HFF-Myc (cell line): ENCODE results near the gene ZNF853.

ENCODE experiments used
- DNase-seq: peaks from one replicate; pipeline ENCODE4 v3.0.0-alpha.2; 2011; ENCODE audit warnings: low read depth; ENCODE audit errors: extremely low read depth
- H3K4me3 ChIP-seq: replicated peaks from 2 replicates; pipeline ENCODE4 v1.5.1; 2011; ENCODE audit warnings: low read depth, mild to moderate bottlenecking, control low read depth, low read length
- TF ChIP-seq, protein P1 (sequence below): IDR thresholded peaks from 2 replicates; pipeline ENCODE4 v1.5.1; 2012; ENCODE audit warnings: mild to moderate bottlenecking, low read depth, low read length, control low read depth; ENCODE audit errors: missing control alignments

The ZNF853 gene

DNA sequence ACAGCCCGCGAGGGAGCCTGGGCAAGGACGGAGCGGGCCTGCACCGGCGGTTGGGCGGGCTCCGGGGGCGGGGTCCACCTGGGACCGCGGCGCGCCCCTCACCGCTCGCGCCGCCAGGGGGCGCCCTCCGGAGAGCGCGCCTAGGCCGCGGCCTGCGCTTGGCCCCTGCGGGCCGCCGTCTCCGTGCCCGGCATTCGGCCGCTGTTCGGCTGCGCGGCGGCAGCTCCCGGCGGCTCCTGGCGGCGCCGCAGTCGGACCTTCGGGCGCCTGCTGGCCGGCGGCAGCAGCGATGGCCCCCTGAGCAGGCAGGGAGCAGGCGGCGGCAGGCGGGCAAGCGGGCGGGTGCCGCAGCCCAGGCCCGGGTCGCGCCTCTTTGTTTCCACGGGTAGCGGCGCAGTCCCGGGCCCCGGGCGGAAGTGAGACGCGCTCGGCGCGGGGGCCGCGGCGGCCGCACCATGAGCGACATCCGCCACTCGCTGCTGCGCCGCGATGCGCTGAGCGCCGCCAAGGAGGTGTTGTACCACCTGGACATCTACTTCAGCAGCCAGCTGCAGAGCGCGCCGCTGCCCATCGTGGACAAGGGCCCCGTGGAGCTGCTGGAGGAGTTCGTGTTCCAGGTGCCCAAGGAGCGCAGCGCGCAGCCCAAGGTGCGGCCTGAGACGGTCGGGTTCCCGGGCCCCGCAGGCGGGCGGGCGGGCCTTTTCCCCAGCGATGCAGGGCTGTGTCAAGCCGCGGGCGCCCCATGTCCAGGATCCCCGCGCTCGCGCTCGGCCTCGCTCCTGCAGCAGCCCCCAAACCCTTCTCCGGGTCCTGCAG lies 25.4 kb upstream of the ZNF853 start, which contains the start of gene INTS15:
Gene INTS15, plus strand, starts transcription at position 193 of the 816 bp plus-strand sequence. Its CDS starts 263 bp downstream, at position 456.
- DNase-seq = no peak
- peak within 1 kb of the TSS; percentile 84 for H3K4me3 ChIP-seq
- TF ChIP-seq, protein P1, sequence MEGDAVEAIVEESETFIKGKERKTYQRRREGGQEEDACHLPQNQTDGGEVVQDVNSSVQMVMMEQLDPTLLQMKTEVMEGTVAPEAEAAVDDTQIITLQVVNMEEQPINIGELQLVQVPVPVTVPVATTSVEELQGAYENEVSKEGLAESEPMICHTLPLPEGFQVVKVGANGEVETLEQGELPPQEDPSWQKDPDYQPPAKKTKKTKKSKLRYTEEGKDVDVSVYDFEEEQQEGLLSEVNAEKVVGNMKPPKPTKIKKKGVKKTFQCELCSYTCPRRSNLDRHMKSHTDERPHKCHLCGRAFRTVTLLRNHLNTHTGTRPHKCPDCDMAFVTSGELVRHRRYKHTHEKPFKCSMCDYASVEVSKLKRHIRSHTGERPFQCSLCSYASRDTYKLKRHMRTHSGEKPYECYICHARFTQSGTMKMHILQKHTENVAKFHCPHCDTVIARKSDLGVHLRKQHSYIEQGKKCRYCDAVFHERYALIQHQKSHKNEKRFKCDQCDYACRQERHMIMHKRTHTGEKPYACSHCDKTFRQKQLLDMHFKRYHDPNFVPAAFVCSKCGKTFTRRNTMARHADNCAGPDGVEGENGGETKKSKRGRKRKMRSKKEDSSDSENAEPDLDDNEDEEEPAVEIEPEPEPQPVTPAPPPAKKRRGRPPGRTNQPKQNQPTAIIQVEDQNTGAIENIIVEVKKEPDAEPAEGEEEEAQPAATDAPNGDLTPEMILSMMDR = peak; percentile 12

DNA sequence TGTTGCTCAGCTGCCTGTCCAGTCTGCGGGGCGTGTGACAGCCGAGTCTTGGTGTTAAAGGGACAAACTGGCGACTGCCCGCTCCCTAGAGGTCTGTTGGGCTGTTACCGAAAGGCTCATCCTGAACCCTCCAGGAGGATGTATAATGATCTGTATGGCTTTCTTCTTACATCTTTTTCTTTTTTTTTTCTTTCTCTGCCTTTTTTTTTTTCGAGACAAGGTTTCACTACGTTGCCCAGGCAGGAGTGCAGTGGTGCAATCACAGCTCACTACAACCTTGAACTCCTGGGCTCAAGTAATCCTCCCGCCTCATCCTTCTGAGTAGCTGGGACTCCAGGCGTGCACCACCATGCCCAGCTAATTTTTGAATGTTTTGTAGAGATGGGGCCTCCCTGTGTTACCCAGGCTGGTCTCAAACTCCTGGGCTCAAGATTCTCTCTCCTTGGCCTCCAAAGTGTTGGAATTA lies 24.7 kb upstream of the ZNF853 start:
- TF ChIP-seq, protein P1 = no peak
- DNase-seq = no peak
- H3K4me3 ChIP-seq = peak overlapping the region; percentile 84

DNA sequence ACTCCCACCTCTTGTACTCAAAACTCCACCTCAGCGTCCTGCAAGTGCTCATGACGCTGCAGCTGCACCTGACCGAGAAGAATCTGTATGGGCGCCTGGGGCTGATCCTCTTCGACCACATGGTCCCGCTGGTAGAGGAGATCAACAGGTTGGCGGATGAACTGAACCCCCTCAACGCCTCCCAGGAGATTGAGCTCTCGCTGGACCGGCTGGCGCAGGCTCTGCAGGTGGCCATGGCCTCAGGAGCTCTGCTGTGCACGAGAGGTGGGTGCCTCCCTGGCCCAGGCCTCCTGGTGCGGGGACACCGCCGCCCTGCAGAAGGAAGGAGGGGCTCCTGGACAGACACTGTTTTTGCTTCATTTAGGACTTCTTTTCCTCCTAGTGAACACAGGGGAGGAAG lies 15.3 kb upstream of the ZNF853 start:
- TF ChIP-seq, protein P1 = no peak
- no peak for DNase-seq
- no peak overlapping the region for H3K4me3 ChIP-seq

DNA sequence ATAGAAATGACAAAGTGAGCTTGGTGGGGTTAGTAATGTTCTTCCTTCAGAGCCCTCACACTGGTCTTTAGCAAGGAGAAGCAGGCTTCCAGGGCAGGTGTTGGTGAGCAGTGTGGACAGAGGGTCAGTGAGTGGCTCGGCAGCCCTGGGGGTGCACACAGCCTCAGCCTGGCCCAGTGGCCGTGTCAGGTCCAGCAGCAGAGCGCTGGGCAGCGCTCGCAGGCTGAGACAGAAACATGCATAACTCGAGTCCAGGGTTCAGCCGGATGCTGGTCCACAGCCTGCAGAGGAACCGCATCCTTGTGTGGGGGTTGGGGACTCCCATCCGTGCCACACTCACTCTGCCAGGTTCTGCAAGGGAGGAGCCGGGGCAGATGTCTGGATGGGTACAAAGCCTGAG lies 11.0 kb upstream of the ZNF853 start:
- no peak for DNase-seq
- no peak overlapping the region for H3K4me3 ChIP-seq
- TF ChIP-seq, protein P1 = no peak

DNA sequence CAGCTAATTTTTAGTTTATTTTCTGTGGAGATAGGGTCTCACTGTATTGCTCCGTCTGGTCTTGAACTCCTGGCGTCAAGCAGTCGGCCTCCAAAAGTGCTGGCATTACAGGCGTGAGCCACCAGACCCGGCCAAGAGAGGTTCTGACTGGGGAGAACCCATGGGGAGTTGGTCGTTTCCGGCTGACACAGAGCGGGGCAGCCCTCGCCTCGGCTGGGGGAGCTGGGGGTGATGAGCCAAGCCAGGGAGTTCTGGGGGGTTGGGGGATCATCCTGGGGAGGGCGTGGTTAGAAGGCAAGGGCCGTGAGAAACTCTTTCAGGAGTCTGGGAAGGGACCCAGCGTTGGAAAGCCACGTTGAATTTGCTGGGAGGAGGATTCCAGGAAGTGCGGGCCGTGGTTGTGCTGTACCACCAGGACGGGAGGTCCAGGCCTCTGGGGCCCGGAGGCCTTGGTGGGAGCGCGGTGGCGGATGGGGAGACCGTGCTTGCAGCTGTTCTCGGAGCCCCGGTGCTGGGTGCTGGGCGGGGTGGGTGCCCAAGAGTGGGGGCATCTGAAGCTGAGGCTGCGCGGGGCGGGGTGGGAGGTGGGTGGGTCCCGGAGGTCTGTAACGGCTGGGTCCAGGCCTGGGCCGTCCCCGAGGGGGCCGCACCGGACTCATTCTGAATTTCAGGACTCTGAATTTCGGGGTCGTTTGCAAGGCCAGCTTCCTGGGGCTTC lies 8.4 kb upstream of the ZNF853 start:
- no peak overlapping the region for H3K4me3 ChIP-seq
- TF ChIP-seq, protein P1 = no peak
- DNase-seq = no peak

DNA sequence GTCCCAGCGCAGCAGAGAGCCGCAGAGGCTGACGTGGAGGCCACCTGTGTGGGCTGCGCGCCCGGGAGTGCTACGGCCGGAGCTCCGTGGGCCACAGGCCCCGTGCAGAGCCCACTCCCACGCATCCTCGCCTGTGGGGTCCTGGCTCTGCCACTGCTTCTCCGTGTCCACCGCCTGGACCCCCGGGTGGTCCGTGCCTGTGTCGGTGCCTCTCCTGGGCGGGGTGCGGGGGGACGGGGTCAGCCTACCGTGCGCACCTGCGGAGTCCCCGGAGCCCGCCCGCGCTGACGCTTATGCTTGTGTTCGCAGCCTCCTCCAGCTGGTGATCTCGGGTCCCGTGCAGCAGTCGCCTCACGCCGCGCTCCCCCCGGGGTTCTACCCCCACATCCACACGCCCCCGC lies 7.8 kb upstream of the ZNF853 start:
- no peak overlapping the region for H3K4me3 ChIP-seq
- DNase-seq = no peak
- TF ChIP-seq, protein P1 = no peak
